Coronary artery (tissue), 2 donors: Measurements from ENCODE around the gene RAB29.

Source experiments
- DNase-seq: peaks from one replicate; pipeline ENCODE4 v3.0.0-alpha.2; 2017; ENCODE audit warnings: low spot score
- H3K27ac ChIP-seq, 2 donors: fragments of 200-600 bp; sonication (generic); one replicate each; pipeline ENCODE4 v1.5.1; 2016 to 2019
- H3K4me3 ChIP-seq: fragments of 200-600 bp; sonication (generic); 2 replicates; pipeline ENCODE4 v1.5.1; 2016; ENCODE audit warnings: mild to moderate bottlenecking, moderate library complexity
- CTCF ChIP-seq: fragments of 200-600 bp; sonication (generic); IDR thresholded peaks from one replicate; pipeline ENCODE4 v1.5.1; 2019; ENCODE audit warnings: antibody characterized with exemption

RAB29 gene

GRCh38 chr1:205812878-205813754 is 37.8 kb upstream of the RAB29 start, which contains the start of gene SLC41A1:
Gene SLC41A1, minus strand, starts transcription at chr1:205813198. Its CDS starts 2,757 bp downstream, at chr1:205810441.
- Histone ChIP-seq H3K27ac (peak within 1 kb of the TSS; percentile 83 to 92), H3K4me3 (peak within 1 kb of the TSS; percentile 85)
- peak; percentile 96 for DNase-seq
- TF ChIP-seq CTCF = no peak

GRCh38 chr1:205812271-205812877 is 37.1 kb upstream of the RAB29 start:
- TF ChIP-seq CTCF = no peak
- no peak for DNase-seq
- peak overlapping the region; percentile 83 to 92 for H3K27ac ChIP-seq
- H3K4me3 ChIP-seq = peak overlapping the region; percentile 85

- H3K27ac ChIP-seq = peak overlapping the region; percentile 83 to 92
- H3K4me3 ChIP-seq = peak overlapping the region; percentile 85
- no peak for TF ChIP-seq CTCF
- DNase-seq = no peak
Observed at GRCh38 chr1:205811660-205812059, 36.4 kb upstream of the RAB29 start.

GRCh38 chr1:205810448-205811157 is 35.3 kb upstream of the RAB29 start:
- Histone ChIP-seq H3K27ac (peak overlapping the region in 1 of 2 donors; percentile 92), H3K4me3 (peak overlapping the region; percentile 85)
- TF ChIP-seq CTCF = no peak
- DNase-seq = no peak

- Histone ChIP-seq H3K27ac (no peak overlapping the region), H3K4me3 (peak overlapping the region; percentile 38)
- no peak for TF ChIP-seq CTCF
- DNase-seq = no peak
Observed at GRCh38 chr1:205809942-205810345, 34.7 kb upstream of the RAB29 start.

GRCh38 chr1:205809469-205809868 is 34.2 kb upstream of the RAB29 start:
- H3K4me3 ChIP-seq = peak overlapping the region; percentile 38
- TF ChIP-seq CTCF = no peak
- no peak for DNase-seq
- no peak overlapping the region for H3K27ac ChIP-seq
